ENCODE data around the gene OR1E2. TPM values are rescaled to one million over a fixed set of nuclear protein-coding genes. Genes with fewer than 3 reads are reported as not detected.
"Not testable (repeated sequence)": the region's sequence is repeated elsewhere in the genome, so short reads cannot be mapped to it uniquely, and the experiment has no call there.

The OR1E2 gene
- total RNA-seq, result not detected in 2 replicates

- Mint-ChIP-seq H3K9me3 (no peaks in the 10 kb centered on the region), H3K27me3 (no peaks in the 10 kb centered on the region), H3K4me1 (no peaks in the 10 kb centered on the region), H3K36me3 (ENCODE audit: low read depth) (no peaks in the 10 kb centered on the region), H3K4me3 (no peak within 1 kb of the TSS), H3K27ac (no peak within 1 kb of the TSS)
- intact Hi-C loops (cut with micrococcal nuclease), result no loop called here
- DNase-seq, result no peak
Measured at GRCh38 chr17:3433741-3434140, at the start of gene OR1E2. Gene OR1E2, minus strand, starts transcription at chr17:3433841. Its CDS starts 0 bp downstream, at chr17:3433841.

- no peaks in the 10 kb centered on the region for H3K9me3 Mint-ChIP-seq
- no peaks in the 10 kb centered on the region for H3K4me1 Mint-ChIP-seq
- no peak overlapping the region for H3K27ac Mint-ChIP-seq
- no peak for DNase-seq
- no peaks in the 10 kb centered on the region for H3K36me3 Mint-ChIP-seq (ENCODE audit: low read depth)
- peaks cover 25% of the 10 kb centered on the region for H3K27me3 Mint-ChIP-seq
- no peak overlapping the region for H3K4me3 Mint-ChIP-seq
- intact Hi-C loops (cut with micrococcal nuclease), result no loop called here
Measured at GRCh38 chr17:3482852-3483251, 49.2 kb upstream of the OR1E2 start.

GRCh38 chr17:3479988-3480387, 46.3 kb upstream of the OR1E2 start:
- no peaks in the 10 kb centered on the region for H3K9me3 Mint-ChIP-seq
- no peak overlapping the region for H3K4me3 Mint-ChIP-seq
- intact Hi-C loops (cut with micrococcal nuclease), result no loop called here
- peaks cover 5% of the 10 kb centered on the region for H3K4me1 Mint-ChIP-seq
- H3K27me3 Mint-ChIP-seq, result peaks cover 21% of the 10 kb centered on the region
- no peak overlapping the region for H3K27ac Mint-ChIP-seq
- no peak for DNase-seq
- H3K36me3 Mint-ChIP-seq (ENCODE audit: low read depth), result no peaks in the 10 kb centered on the region

GRCh38 chr17:3475812-3476610, 42.4 kb upstream of the OR1E2 start, which contains the start of gene ASPA:
Gene ASPA, plus strand, starts transcription at chr17:3475997. Its CDS starts 163 bp downstream, at chr17:3476160.
- Mint-ChIP-seq H3K4me1 (peaks cover 5% of the 10 kb centered on the region), H3K27ac (no peak within 1 kb of the TSS), H3K36me3 (ENCODE audit: low read depth) (no peaks in the 10 kb centered on the region), H3K4me3 (no peak within 1 kb of the TSS), H3K27me3 (peaks cover 7% of the 10 kb centered on the region), H3K9me3 (no peaks in the 10 kb centered on the region)
- intact Hi-C loops (cut with micrococcal nuclease), result no loop called here
- no peak for DNase-seq

GRCh38 chr17:3475251-3475685, 41.6 kb upstream of the OR1E2 start:
- no peak overlapping the region for H3K4me3 Mint-ChIP-seq

GRCh38 chr17:3474212-3474611, 40.6 kb upstream of the OR1E2 start:
- H3K36me3 Mint-ChIP-seq (ENCODE audit: low read depth), result no peaks in the 10 kb centered on the region
- DNase-seq, result no peak
- H3K27ac Mint-ChIP-seq, result no peak overlapping the region
- no peak overlapping the region for H3K4me3 Mint-ChIP-seq
- H3K27me3 Mint-ChIP-seq, result peaks cover 7% of the 10 kb centered on the region
- peaks cover 5% of the 10 kb centered on the region for H3K4me1 Mint-ChIP-seq
- H3K9me3 Mint-ChIP-seq, result no peaks in the 10 kb centered on the region
- intact Hi-C loops (cut with micrococcal nuclease), result no loop called here

More at GRCh38 chr17:3475251-3475685, 41.6 kb upstream of the OR1E2 start:
- H3K36me3 Mint-ChIP-seq (ENCODE audit: low read depth), result no peaks in the 10 kb centered on the region
- H3K27me3 Mint-ChIP-seq, result peaks cover 6% of the 10 kb centered on the region
- H3K9me3 Mint-ChIP-seq, result no peaks in the 10 kb centered on the region
- H3K27ac Mint-ChIP-seq, result no peak overlapping the region
- H3K4me1 Mint-ChIP-seq, result peaks cover 5% of the 10 kb centered on the region
- intact Hi-C loops (cut with micrococcal nuclease), result no loop called here
- no peak for DNase-seq

GRCh38 chr17:3472137-3472536, 38.5 kb upstream of the OR1E2 start:
- H3K36me3 Mint-ChIP-seq (ENCODE audit: low read depth), result no peaks in the 10 kb centered on the region
- intact Hi-C loops (cut with micrococcal nuclease), result no loop called here
- H3K27ac Mint-ChIP-seq, result no peak overlapping the region
- no peak for DNase-seq
- peaks cover 5% of the 10 kb centered on the region for H3K4me1 Mint-ChIP-seq
- H3K4me3 Mint-ChIP-seq, result no peak overlapping the region
- no peaks in the 10 kb centered on the region for H3K9me3 Mint-ChIP-seq
- H3K27me3 Mint-ChIP-seq, result peaks cover 10% of the 10 kb centered on the region

GRCh38 chr17:3471599-3471998, 38.0 kb upstream of the OR1E2 start, which contains the start of gene SPATA22:
Gene SPATA22, minus strand, starts transcription at chr17:3471819. Its CDS starts 2,494 bp downstream, at chr17:3469325.
- H3K9me3 Mint-ChIP-seq, result no peaks in the 10 kb centered on the region
- H3K36me3 Mint-ChIP-seq (ENCODE audit: low read depth), result no peaks in the 10 kb centered on the region
- intact Hi-C loops (cut with micrococcal nuclease), result no loop called here
- no peak within 1 kb of the TSS for H3K4me3 Mint-ChIP-seq
- peaks cover 10% of the 10 kb centered on the region for H3K27me3 Mint-ChIP-seq
- DNase-seq, result no peak
- H3K27ac Mint-ChIP-seq, result no peak within 1 kb of the TSS
- H3K4me1 Mint-ChIP-seq, result peaks cover 5% of the 10 kb centered on the region

- DNase-seq, result no peak
- intact Hi-C loops (cut with micrococcal nuclease), result no loop called here
Measured at GRCh38 chr17:3469529-3469928, 35.9 kb upstream of the OR1E2 start.

GRCh38 chr17:3466355-3466754, 32.7 kb upstream of the OR1E2 start:
- H3K36me3 Mint-ChIP-seq (ENCODE audit: low read depth); intact Hi-C loops (cut with micrococcal nuclease); H3K9me3 Mint-ChIP-seq; H3K4me3 Mint-ChIP-seq; H3K27ac Mint-ChIP-seq; H3K27me3 Mint-ChIP-seq; H3K4me1 Mint-ChIP-seq; DNase-seq: not testable (repeated sequence)

More at GRCh38 chr17:3469529-3469928, 35.9 kb upstream of the OR1E2 start:
- Mint-ChIP-seq H3K9me3 (no peaks in the 10 kb centered on the region), H3K36me3 (ENCODE audit: low read depth) (no peaks in the 10 kb centered on the region), H3K27me3 (peaks cover 4% of the 10 kb centered on the region), H3K27ac (no peak overlapping the region), H3K4me1 (no peaks in the 10 kb centered on the region), H3K4me3 (no peak overlapping the region)

GRCh38 chr17:3448059-3448665, 14.5 kb upstream of the OR1E2 start:
- H3K4me3 Mint-ChIP-seq, result no peak overlapping the region

GRCh38 chr17:3447625-3448024, 14.0 kb upstream of the OR1E2 start:
- Mint-ChIP-seq H3K4me3 (no peak overlapping the region), H3K9me3 (no peaks in the 10 kb centered on the region), H3K4me1 (no peaks in the 10 kb centered on the region), H3K27ac (no peak overlapping the region), H3K36me3 (ENCODE audit: low read depth) (no peaks in the 10 kb centered on the region), H3K27me3 (peaks cover 14% of the 10 kb centered on the region)
- intact Hi-C loops (cut with micrococcal nuclease), result no loop called here
- DNase-seq, result no peak

More at GRCh38 chr17:3448059-3448665, 14.5 kb upstream of the OR1E2 start:
- Mint-ChIP-seq H3K9me3 (no peaks in the 10 kb centered on the region), H3K27me3 (peaks cover 15% of the 10 kb centered on the region), H3K4me1 (no peaks in the 10 kb centered on the region), H3K27ac (no peak overlapping the region), H3K36me3 (ENCODE audit: low read depth) (no peaks in the 10 kb centered on the region)
- DNase-seq, result no peak
- intact Hi-C loops (cut with micrococcal nuclease), result no loop called here

GRCh38 chr17:3440451-3440850, 6.8 kb upstream of the OR1E2 start:
- Mint-ChIP-seq H3K36me3 (ENCODE audit: low read depth) (no peaks in the 10 kb centered on the region), H3K4me3 (no peak overlapping the region), H3K27me3 (peaks cover 17% of the 10 kb centered on the region), H3K9me3 (no peaks in the 10 kb centered on the region), H3K27ac (no peak overlapping the region), H3K4me1 (no peaks in the 10 kb centered on the region)
- intact Hi-C loops (cut with micrococcal nuclease), result no loop called here
- DNase-seq, result no peak

- no peak overlapping the region for H3K4me3 Mint-ChIP-seq
- H3K36me3 Mint-ChIP-seq (ENCODE audit: low read depth), result no peaks in the 10 kb centered on the region
- DNase-seq, result no peak
- intact Hi-C loops (cut with micrococcal nuclease), result no loop called here
- peaks cover 14% of the 10 kb centered on the region for H3K27me3 Mint-ChIP-seq
- no peak overlapping the region for H3K27ac Mint-ChIP-seq
- no peaks in the 10 kb centered on the region for H3K4me1 Mint-ChIP-seq
- H3K9me3 Mint-ChIP-seq, result no peaks in the 10 kb centered on the region
Measured at GRCh38 chr17:3438368-3438767, 4.7 kb upstream of the OR1E2 start.
